GM12878 (cell line): ENCODE data around the gene AP1B1. TPM values are rescaled to one million over a fixed set of nuclear protein-coding genes. Genes with fewer than 3 reads are reported as not detected.

ENCODE experiments used
- ATAC-seq: fragments of 200-7000 bp; cut with Tn5 transposase; 3 replicates; pipeline ENCODE4 v1.9.1; 2020; ENCODE audit warnings: mild to moderate bottlenecking, moderate library complexity
- BruUV-seq: library from RNA; stranded (reverse); fragments of 400-500 nt; replicated peaks from 2 replicates; lab custom pipeline; 2021; lab: Mats Ljungman, UMichigan
- CTCF ChIA-PET: fragments of 300-600 bp; sonication (Branson Sonifier 250); formaldehyde crosslinking; extraction: SDS; loops from one replicate; lab custom pipeline; 2021; ENCODE audit warnings: inconsistent platforms; lab: Yijun Ruan, JAX
- POLR2A ChIA-PET: fragments of 350-600 bp; formaldehyde crosslinking; extraction: SDS; loops from one replicate; lab custom pipeline; 2021; ENCODE audit warnings: inconsistent platforms; lab: Charles Lee
- RAD21 ChIA-PET: fragments of 300-600 bp; sonication (Branson Sonifier 250); formaldehyde crosslinking; loops from one replicate; lab custom pipeline; 2023; ENCODE audit warnings: antibody characterized with exemption; ENCODE audit not compliant: unreplicated experiment; lab: Charles Lee
- SMC1A ChIA-PET: fragments of 300-600 bp; sonication (Branson Sonifier 250); formaldehyde crosslinking; loops from one replicate; lab custom pipeline; 2023; ENCODE audit not compliant: unreplicated experiment, uncharacterized antibody; lab: Charles Lee
- DNase-seq: peaks from one replicate; pipeline ENCODE4 v3.0.0-alpha.2; 2011; ENCODE audit warnings: low read depth, low spot score
- FAIRE-seq: peaks from 3 replicates; lab custom pipeline; 2011; peaks lifted over from hg19 to GRCh38; lab: Jason Lieb, UNC
- H2AFZ ChIP-seq: 2 replicates; pipeline ENCODE4 v1.6.0; 2011; ENCODE audit warnings: low read depth, low read length, control low read depth; ENCODE audit not compliant: control insufficient read depth
- H3K27ac ChIP-seq: 2 replicates; pipeline ENCODE4 v1.5.1; 2011; ENCODE audit warnings: control low read depth; ENCODE audit not compliant: control insufficient read depth, insufficient read depth
- H3K27me3 ChIP-seq, 2 experiments: replicated peaks in 1 of 2; 2 replicates each; pipeline versions ENCODE4 v1.6.0 to v1.6.1; 2011; ENCODE audit warnings: low read length in 1 of 2; ENCODE audit not compliant: control insufficient read depth in 2 of 2, insufficient read depth in 2 of 2
- H3K36me3 ChIP-seq, 2 experiments: 2 replicates each; pipeline ENCODE4 v1.5.1; 2011; ENCODE audit warnings: low read length in 1 of 2; ENCODE audit not compliant: control insufficient read depth in 2 of 2, insufficient read depth in 2 of 2
- H3K4me1 ChIP-seq: 2 replicates; pipeline ENCODE4 v1.6.1; 2011; ENCODE audit warnings: mild to moderate bottlenecking, low read length, moderate library complexity, mixed read lengths; ENCODE audit not compliant: control insufficient read depth, insufficient read depth
- H3K4me2 ChIP-seq: 2 replicates; pipeline ENCODE4 v1.6.0; 2011; ENCODE audit warnings: control low read depth; ENCODE audit not compliant: control insufficient read depth, insufficient read depth
- H3K4me3 ChIP-seq: fragments of 200-600 bp; sonication (generic); 2 replicates; pipeline ENCODE4 v1.5.1; 2016
- H3K79me2 ChIP-seq: 2 replicates; pipeline ENCODE4 v1.6.0; 2011; ENCODE audit warnings: low read length; ENCODE audit not compliant: control insufficient read depth, insufficient read depth
- H3K9ac ChIP-seq: 2 replicates; pipeline ENCODE4 v1.8.0; 2011; ENCODE audit warnings: low read length, control low read depth, mixed read lengths; ENCODE audit not compliant: control insufficient read depth, insufficient read depth
- H3K9me3 ChIP-seq: replicated peaks from 3 replicates; pipeline ENCODE4 v1.5.1; 2011; ENCODE audit warnings: mild to moderate bottlenecking, low read length; ENCODE audit not compliant: control insufficient read depth, insufficient read depth
- H4K20me1 ChIP-seq: 2 replicates; pipeline ENCODE4 v1.6.0; 2011; ENCODE audit not compliant: control insufficient read depth, insufficient read depth
- E2F4 ChIP-seq: IDR thresholded peaks from 2 replicates; pipeline ENCODE4 v1.6.1; 2012; ENCODE audit warnings: low read depth, low read length, improper control_type of control experiment
- ESRRA ChIP-seq: IDR thresholded peaks from 2 replicates; pipeline ENCODE4 v1.6.1; 2012; ENCODE audit warnings: mild to moderate bottlenecking, low read length, improper control_type of control experiment
- ETV6 ChIP-seq, 2 experiments: fragments of 450-650 bp in 1 of 2; IDR thresholded peaks in 1 of 2; conservative IDR thresholded peaks in 1 of 2; 2 replicates each; pipeline ENCODE4 v1.6.1; 2014; ENCODE audit warnings: antibody characterized with exemption in 1 of 2, borderline replicate concordance in 1 of 2, low read depth in 1 of 2, mild to moderate bottlenecking in 1 of 2, moderate library complexity in 1 of 2
- LARP7 ChIP-seq: fragments of 450-650 bp; IDR thresholded peaks from 2 replicates; pipeline ENCODE4 v1.6.1; 2017; ENCODE audit warnings: mild to moderate bottlenecking
- NFXL1 ChIP-seq: fragments of 450-650 bp; IDR thresholded peaks from 2 replicates; pipeline ENCODE4 v1.6.1; 2017; ENCODE audit warnings: antibody characterized with exemption, mild to moderate bottlenecking, borderline replicate concordance
- NKRF ChIP-seq: fragments of 450-650 bp; conservative IDR thresholded peaks from 2 replicates; pipeline ENCODE4 v1.6.1; 2017; ENCODE audit warnings: mild to moderate bottlenecking, moderate library complexity
- NR2F1 ChIP-seq: fragments of 450-650 bp; conservative IDR thresholded peaks from 2 replicates; pipeline ENCODE4 v1.6.1; 2017; ENCODE audit warnings: mild to moderate bottlenecking
- RCOR1 ChIP-seq: conservative IDR thresholded peaks from 2 replicates; pipeline ENCODE4 v1.6.1; 2012; ENCODE audit warnings: low read depth, low read length, improper control_type of control experiment
- REST ChIP-seq: IDR thresholded peaks from 2 replicates; pipeline ENCODE4 v1.6.1; 2012; ENCODE audit warnings: mild to moderate bottlenecking, low read depth, low read length
- SIN3A ChIP-seq: IDR thresholded peaks from 2 replicates; pipeline ENCODE4 v1.6.1; 2012; ENCODE audit warnings: low read depth, low read length, improper control_type of control experiment
- SUZ12 ChIP-seq: fragments of 200-600 bp; sonication (generic); IDR thresholded peaks from one replicate; pipeline ENCODE4 v1.6.1; 2018; ENCODE audit warnings: antibody characterized with exemption, mild to moderate bottlenecking; ENCODE audit not compliant: unreplicated experiment
- ZBTB33 ChIP-seq: fragments of 450-650 bp; IDR thresholded peaks from 2 replicates; pipeline ENCODE4 v1.6.1; 2017; ENCODE audit warnings: mild to moderate bottlenecking
- ZNF24 ChIP-seq: fragments of 450-650 bp; IDR thresholded peaks from 2 replicates; pipeline ENCODE4 v1.6.1; 2017; ENCODE audit warnings: antibody characterized with exemption, mild to moderate bottlenecking
- WGBS: methylation state at CpG from one replicate; pipeline ENCODE4 v1.1.6; 2016; ENCODE audit warnings: low lambda C conversion rate; ENCODE audit not compliant: insufficient replicate concordance, insufficient coverage; ENCODE audit errors: missing lambda C conversion rate; 5-methylcytosine and 5-hydroxymethylcytosine counted together
- in situ Hi-C: fragments of 300-500 bp; cut with MboI; formaldehyde crosslinking; loops from 9 replicates; pipeline ENCODE4 v1.14.3; 2018; ENCODE audit warnings: mixed read lengths
- intact Hi-C: fragments of 100-400 bp; cut with micrococcal nuclease; formaldehyde crosslinking; loops from one replicate; pipeline ENCODE4 v1.14.2; 2022; ENCODE audit not compliant: unreplicated experiment
- polyA plus RNA-seq, 11 experiments: library from polyadenylated mRNA; depleted of rRNA in 4 of 11; unstranded in 6 of 11; stranded (reverse) in 5 of 11; fragments of >200 nt; fragmentation: Nextera tagmentation in 4 of 11; fragmentation: Illumina TruSeq in 1 of 11; extraction: Ambion mirVana in 4 of 11; extraction: Trizol in 1 of 11; gene quantifications; 1 replicate in 1 of 11; 2 replicates in 10 of 11; pipeline versions ENCODE4 v1.2.1 to v1.2.3, GENCODE V29; 2011 to 2016; ENCODE audit warnings: inconsistent platforms in 2 of 11, missing spikeins in 2 of 11, low read depth in 1 of 11
- total RNA-seq, 4 experiments: library from RNA; depleted of rRNA in 3 of 4; stranded (reverse); fragments of >200 nt in 3 of 4; fragmentation: Illumina TruSeq in 1 of 4; extraction: Trizol in 1 of 4; gene quantifications; 2 replicates each; pipeline versions ENCODE4 v1.2.1 to v1.2.3, GENCODE V29; 2013 to 2021

The AP1B1 gene
- total and polyA plus RNA-seq, 10 of the 15 experiments (the other 5 are each of a cell fraction or from before 2014, with no cell fraction given), result 2.1 to 98.6 (median 57.8) TPM

- H3K27me3 ChIP-seq, result no peaks in the 10 kb centered on the region
- no peak overlapping the region for H3K9ac ChIP-seq
- H3K4me1 ChIP-seq, result no peaks in the 10 kb centered on the region
- intact Hi-C loops (no loop called here), in situ Hi-C loops (no loop called here)
- no peaks in the 10 kb centered on the region; the same call in 1 of the 2 replicates for H4K20me1 ChIP-seq
- H3K27ac ChIP-seq, result no peak overlapping the region
- no peaks in the 10 kb centered on the region for H3K79me2 ChIP-seq
- DNase-seq (no peak), FAIRE-seq (no peak), ATAC-seq (no peak)
- H2AFZ ChIP-seq, result no peak overlapping the region
- ChIA-PET POLR2A (no interaction called here), RAD21 (no interaction called here), SMC1A (no interaction called here), CTCF (interaction anchor here (0.6 kb wide), 1 partner anchor 38 kb away, joined by 3 read pairs; no protein-coding TSS in a partner anchor)
- no TSS peak for BruUV-seq
- TF ChIP-seq NR2F1 (no peak), NKRF (no peak), RCOR1 (no peak), NFXL1 (no peak), SUZ12 (no peak), REST (no peak), ESRRA (no peak), LARP7 (no peak), ETV6 (conservative IDR thresholded peaks at IDR 0.05 in 1 of 2, IDR thresholded peaks at IDR 0.05 in 1 of 2; ENCODE audit: borderline replicate concordance in 1 of 2, low read depth in 1 of 2) (no peak), ZBTB33 (no peak), ZNF24 (no peak), E2F4 (no peak), SIN3A (no peak)
- peaks cover 29 to 54% of the 10 kb centered on the region in 2 experiments for H3K36me3 ChIP-seq
- no peaks in the 10 kb centered on the region for H3K9me3 ChIP-seq
- WGBS, result 95% methylated on average over 8 of the region's 8 CpGs
- H3K4me3 ChIP-seq, result no peak overlapping the region
- no peak overlapping the region for H3K4me2 ChIP-seq
These were observed 47.8 kb downstream of the AP1B1 start for GRCh38 chr22:29340566-29340965.
